Esophagus mucosa (tissue), 1 donor: Measurements from ENCODE around the gene WFDC1. TPM values are rescaled to one million over a fixed set of nuclear protein-coding genes. Genes with fewer than 3 reads are reported as not detected.
"Not testable (repeated sequence)": the region's sequence is repeated elsewhere in the genome, so short reads cannot be mapped to it uniquely, and the experiment has no call there.

Source experiments
- ATAC-seq: fragments of 200-7000 bp; cut with Tn5 transposase; one replicate; pipeline ENCODE4 v1.9.1; 2020
- total RNA-seq: library from RNA; stranded (reverse); gene quantifications from one replicate; pipeline ENCODE4 v1.2.4, GENCODE V29; 2023
- donor health status: DM: yes; HTN: yes; CAD: no.

The WFDC1 gene
- total RNA-seq, 1 donor from 2014 or later: 1.1 TPM

DNA sequence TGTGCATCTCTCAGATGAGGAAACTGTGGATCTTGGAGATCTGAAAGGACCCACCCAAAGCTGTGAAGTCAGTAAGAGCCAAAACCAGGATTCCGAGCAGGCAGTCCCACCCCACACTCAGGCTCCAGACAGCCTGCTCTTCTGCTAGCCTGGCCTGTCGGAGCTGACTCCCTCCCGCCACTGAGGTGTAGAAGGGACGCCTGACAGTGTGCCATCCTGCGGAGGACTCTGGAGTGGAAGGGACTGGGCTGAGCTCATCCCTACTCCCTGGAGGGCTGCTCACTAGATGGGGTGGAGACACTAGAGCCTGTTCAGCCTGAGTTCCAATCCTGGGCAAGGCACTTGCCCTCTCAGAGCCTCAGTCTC, 36.0 kb downstream of the WFDC1 start:
- no peak for ATAC-seq

DNA sequence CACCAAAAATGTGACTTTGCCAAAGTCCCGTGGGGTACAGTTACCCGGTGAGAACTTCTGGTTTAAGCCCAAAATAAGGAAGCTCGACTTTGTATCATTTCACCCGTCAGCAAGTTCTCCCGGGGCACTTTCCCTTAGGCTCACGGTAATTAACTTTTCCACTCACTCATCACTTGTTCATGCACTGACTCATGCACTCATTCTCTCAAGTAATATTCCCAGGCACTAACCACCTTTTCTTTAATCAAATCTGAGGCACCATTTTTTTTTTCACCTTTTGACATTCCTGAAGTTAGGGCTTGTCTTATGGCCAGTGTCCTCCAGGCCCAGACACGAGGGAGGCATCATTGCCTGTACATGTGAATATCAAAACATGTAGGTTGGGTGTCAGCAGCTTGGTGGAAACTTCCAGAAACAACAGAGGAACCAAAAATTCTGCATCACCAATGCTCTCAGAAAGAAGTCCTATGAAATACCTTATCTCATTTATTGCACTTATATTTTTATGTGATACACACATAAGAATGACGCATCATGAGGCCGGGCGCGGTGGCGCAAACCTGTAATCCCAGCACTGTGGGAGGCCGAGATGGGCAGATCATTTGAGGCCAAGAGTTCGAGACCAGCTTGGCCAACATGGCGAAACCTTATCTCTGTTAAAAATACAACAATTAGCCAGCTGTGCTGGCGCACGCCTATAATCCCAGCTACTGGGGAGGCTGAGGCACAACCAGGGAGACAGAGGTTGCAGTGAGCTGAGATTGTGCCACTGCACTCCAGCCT, 37.5 kb downstream of the WFDC1 start:
- peak; percentile 39 for ATAC-seq

DNA sequence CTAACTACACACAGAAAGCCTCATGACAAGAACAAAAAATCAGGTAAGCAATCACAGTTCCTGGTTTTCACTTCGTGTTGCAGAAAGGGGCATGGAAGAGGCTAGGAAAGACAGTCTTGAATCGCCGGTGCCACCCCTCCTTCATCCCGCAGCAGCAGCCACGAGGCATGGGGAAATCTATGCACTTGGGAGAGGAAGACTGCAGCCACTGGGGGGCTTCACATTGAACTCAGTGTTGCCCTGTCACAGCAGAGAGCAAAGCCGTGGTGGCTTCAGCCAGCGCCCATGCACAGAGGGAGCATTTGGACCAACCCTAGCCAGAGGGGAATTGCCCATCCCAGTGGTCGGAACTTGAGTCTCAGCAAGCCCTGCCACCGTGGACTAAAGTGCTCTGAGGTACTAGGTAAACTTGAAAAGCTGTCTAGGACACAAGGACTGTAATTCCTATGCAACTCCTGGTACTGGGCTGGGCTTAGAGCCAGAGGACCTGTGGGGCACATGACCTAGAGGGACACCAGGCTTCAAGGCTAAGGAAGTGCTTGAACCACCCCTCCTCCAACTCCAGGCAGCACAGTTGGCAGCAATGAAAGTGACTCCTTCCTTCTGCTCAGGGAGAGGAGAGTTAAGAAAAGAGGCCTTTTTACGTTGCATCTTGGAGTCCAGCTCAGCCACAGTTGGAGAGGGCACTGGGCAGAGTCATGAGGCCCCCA, 38.5 kb downstream of the WFDC1 start:
- ATAC-seq: no peak

DNA sequence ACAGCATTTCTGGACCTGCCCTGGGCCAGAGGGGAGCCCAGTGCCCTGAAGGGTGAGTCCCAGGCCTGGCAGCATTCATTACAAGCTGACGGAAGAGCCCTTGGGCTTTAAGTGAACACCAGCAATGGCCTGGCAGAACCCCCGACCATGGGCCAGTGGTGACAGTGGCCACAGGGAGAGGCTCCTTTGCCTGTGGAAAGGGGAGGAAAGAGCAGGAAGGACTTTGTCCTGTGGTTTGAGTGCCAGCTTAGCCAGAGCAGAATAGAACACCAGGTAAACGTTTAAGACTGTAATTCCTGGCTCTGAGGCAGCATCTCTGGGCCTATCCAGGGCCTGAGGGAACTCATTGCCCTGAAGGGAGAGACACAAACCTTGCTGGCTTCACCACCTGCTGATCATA, 39.4 kb downstream of the WFDC1 start:
- ATAC-seq: no peak

DNA sequence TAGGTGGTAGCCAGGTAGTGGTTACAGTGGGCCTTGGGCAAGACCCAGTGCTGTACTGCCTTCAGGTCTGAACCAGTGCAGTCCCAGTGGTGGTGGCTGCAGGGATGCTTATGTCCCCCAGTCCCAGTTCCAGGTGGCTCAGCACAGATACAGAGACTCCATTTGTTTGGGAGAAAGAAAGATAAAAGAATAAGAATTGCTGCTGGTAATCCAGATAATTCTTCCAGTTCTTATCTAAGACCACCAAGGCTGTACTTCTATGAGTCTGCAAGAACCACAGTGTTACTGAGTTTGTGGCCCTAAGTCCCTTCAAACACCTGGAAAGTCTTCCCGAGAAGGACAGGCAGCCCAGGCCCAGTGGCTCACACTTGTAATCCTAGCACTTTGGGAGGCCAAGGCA, 39.8 kb downstream of the WFDC1 start:
- no peak for ATAC-seq

DNA sequence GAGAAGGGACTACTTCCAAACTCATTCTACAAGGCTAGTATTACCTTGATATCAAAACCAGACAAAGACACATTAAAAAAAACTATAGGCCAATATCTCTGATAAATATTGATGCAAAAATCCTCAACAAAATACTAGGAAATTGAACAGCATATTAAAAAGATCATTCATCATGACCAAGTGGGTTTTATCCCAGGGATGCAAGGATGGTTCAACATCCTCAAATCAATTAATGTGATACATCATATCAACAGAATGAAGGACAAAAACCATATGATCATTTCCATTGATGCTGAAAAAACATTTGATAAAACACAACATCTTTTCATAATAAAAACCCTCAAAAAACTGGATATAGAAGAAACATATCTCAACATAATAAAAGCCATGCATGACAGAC, 42.6 kb downstream of the WFDC1 start:
- ATAC-seq: not testable (repeated sequence)

DNA sequence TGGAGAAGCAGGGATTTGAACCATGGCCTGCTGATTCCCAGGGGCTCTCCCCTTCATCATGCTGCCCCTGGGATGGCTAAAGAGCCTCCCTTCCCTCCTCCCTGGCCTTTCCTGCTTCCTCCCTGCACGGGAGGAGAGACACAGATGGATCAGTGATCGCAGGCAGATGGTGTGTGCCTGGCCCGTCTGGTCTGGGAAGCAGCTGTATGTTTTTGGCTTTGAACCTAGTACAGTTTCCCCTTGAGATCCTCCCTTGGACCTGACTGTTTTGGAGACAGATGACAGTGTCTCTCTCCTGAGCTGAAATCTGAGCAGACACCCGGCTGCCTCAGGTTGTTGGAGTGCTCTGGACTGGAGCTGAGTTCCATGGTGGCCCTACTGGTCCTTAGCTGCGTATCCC, 44.6 kb downstream of the WFDC1 start:
- ATAC-seq: no peak

DNA sequence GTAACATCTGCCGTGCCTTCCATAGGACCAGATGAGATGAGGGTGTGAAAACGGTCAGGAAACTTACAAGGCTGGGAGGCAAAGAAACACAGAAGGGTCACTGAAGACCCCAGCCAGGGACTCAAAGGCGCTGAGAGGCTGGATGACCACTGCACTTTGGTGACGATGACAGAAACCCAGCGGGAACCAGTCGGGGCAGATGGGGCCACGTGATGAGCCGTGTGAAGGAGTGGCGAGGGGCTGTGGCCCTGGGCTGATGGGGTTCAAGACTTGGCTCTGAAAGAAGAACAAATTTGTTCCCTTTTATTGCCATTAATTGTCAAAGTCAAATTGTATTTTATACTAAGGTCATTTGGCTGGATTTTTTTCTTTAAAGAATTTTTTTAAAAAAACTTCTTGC, 45.1 kb downstream of the WFDC1 start:
- no peak for ATAC-seq

DNA sequence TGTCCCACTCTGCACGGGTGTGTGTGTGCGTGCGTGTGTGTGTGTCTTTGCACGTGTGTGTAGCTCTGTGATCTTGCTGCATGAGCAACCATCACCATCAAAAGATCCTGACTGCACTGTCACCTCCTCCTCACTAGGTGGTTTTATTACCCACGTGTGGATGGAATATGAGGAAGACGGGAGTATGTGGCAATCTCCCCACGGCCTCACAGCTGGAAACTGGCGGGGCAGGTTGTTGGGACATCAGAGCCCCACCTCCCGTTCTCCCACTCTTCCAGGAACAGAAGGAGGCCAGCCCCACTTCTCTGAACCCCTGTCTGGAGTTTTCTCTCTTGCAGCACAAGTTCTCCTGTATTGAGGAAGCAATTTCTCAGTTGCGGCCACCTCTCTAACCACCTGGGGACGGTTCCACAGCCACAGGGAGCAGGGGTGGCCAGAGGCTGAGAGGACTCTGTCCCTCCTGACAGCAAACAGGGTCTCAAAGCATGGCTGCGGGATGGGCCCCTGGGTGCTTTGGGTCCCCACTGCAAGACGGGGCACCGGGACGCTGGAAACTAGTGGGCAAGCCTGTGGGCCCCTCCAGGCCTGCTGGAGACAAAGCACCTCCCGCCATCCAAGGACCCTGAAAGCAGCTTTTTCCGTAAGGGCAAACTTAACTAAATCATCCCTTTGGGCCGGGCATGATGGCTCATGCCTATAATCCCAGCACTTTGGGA, 45.8 kb downstream of the WFDC1 start:
- peak; percentile 99 for ATAC-seq

DNA sequence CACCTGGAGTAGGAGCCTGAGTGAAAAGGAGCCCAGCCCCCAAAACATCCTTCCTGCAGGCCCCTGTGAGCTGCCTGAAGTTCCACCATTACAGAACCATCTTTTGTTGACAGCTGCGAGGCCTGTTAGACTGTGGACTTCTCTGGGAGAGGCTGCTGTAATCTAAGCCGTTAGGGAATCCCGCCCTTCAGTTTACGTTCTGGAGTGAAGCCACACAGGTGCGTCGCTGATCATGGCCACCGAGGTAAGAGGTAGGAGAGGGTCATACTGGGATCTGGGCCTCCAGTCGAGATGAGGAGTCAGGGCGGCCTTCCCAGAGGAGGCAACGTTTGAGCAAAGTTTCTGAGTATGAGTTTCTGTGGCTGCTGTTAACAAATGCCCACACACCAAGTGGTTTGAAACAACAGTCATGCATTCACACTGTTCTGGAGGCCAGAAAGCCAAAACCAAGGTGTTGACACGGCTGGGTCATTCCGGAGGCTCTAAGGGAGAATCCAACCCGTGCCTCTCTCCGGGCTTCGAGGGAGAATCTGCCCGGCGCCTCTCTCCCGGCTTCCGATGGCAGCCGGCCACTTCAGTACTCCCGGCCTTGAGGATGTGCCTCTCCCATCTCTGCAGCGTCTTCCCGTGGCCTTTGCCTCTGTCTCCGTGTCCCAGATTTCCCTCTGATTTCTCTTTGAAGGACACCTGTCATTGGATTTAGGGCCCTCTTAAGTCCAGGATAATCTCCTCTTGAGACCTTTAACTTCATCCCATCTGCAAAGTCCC, 47.0 kb downstream of the WFDC1 start:
- ATAC-seq: no peak

DNA sequence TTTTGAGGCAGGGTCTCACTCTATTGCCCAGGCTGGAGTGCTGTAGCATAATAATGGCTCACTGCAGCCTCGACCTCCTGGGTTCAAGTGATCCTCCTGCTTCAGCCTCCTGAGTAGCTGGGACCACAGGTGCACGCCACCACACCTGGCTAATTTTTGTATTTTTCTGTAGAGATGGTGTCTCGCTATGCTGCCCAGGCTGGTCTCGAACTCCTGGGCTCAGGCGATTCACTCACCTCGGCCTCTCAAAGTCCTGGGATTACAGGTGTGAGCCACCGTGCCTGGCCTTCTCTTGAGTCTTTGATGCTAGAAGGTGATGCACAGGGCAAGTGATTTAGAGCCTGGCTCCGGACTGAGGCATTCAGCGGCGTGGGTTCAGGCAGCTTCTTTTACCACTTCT, 49.1 kb downstream of the WFDC1 start:
- not testable (repeated sequence) for ATAC-seq

DNA sequence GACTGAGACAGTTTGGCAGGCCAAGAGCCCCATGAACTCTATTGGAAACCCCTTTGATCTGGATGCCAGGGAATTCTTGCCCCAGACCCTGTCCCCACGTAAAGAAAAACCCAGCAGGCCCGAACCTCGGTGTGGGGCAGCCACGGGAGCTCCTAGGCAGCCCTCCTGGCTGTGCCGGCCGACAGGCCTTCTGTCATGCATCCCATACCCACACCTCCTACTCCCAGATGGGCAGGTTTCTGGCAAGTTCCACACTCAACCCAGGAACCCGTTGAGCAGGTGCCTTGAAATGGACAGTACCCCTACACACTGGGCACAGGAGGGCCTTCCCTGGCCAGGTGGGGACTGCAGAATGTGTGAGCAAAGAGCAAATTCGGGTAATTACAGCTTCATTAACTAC, 50.1 kb downstream of the WFDC1 start:
- ATAC-seq: no peak

DNA sequence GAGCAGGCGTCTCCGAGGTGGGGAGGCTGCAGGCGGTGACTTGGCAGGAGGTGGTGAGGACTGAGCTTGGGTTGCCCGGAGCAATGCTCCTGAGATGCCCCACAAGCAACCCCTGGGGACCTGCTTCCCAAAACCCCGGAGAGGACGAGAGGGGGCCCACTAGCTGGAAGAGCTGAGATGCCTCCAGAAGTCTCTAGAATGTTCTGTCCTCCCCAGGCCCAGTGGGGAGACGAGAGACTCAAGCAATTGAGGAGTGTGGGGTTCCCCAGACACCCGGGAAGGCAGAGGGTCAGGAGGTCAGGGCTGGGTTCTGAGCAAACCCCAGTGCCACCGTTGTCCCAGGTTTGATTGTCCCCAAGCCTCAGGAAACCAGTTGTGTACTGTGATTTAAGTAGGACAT, 52.5 kb downstream of the WFDC1 start:
- ATAC-seq: no peak

DNA sequence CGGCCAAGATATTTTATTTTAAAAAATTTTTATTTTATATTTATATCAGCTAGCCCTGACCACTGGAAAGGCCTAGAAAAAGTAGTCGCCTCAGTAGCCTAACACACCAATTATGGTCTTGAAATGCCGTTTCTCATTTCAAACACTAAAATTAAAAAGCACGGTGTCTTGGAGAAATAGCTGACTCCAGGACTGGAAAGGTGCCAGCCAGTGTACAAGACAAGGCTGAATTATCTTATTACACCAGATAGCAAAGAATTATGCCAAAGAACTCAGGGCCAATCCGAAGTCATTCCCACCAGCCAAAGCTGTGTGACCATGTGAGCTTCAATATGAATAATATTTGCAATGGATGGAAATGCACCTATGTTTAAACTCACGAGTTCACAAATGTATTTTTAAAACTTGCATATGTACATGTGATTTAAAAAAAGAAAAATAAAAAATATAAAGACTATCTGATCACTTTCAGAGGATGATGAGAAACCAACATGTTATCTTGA, 53.8 kb downstream of the WFDC1 start:
- ATAC-seq: no peak

DNA sequence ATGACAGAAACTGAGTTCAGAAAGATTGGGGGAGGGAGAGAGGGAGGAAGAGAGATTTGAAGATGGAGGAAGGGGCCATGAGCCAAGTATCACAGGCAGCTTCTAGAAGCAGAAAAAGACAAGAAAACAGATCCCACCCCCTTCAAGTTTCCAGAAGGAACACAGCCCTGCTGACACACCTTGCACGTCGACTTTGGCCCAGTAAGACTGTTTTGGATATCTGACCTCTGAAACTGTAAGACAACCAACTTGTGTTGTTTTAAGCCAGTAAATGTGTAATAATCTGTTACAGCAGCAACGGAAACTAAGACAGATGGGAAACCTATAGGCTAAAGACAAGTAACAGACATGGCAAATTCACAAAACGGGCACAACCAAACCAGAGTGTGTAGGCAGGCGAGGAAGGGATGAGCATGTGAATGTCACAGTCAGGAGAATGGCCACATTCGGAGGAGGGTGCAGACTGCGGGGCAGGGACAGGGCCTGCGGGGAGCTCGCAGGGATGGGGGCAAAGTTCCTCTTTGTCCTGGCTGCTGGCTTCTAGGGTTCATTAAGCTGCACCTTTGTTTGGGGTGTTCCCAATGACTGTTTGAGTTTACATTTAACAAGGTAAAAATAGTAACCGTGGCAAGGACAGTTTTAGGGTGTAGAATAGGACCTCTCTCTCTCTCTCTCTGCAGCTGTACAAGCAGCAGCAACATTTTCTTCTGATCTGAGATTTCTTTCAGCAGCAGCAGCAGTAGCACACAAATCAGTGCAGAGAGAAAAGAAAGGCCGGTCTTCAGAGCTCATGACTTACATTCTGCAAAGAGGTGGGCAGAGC, 55.4 kb downstream of the WFDC1 start:
- ATAC-seq: no peak

DNA sequence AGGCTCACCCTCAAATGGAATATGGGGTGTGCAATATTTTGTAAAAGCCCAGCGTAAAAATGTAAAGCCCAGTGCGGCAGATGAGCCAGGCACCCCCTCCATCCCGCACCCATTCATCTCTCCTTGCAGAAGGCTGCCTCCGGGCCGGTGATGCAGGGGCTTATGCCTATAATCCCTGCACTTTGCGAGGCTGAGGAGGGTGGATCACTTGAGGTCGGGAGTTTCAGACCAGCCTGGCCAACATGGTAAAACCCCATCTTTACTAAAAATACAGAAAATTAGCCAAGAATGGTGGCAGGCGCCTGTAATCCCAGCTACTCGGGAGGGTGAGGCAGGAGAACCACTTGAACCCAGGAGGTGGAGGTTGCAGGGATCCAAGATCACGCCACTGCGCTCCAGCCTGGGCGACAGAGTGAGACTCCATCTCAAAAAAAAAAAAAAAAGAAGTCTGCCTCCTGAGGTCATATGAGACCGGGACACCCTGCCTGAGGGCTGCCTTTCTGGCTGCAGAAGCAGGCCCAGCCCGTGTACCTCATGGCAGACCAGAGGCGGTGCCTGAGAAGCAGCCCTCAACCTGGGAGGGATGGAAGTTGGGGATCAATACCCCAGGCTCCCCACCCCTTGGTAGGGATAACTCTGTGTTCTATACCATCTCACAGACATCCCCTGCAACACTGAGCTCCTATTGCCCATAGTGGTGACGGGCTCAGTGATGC, 56.2 kb downstream of the WFDC1 start:
- no peak for ATAC-seq

DNA sequence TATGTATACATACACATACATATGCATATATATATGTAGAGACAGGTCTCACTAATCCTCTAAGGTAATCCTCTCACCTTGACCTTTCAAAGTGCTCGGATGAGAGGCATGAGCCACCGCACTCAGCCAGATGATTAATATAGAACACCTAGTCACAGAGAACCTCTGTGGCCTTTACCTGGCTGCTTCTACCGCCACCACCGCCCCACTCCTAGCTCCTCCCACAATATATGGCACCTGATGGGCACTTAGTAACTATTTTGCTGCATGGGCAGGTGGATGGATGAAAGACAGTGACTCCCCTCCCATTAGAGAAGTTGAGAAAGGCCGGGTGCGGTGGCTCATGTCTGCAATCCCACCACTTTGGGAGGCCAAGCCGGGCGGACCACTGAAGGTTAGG, 57.0 kb downstream of the WFDC1 start:
- no peak for ATAC-seq

DNA sequence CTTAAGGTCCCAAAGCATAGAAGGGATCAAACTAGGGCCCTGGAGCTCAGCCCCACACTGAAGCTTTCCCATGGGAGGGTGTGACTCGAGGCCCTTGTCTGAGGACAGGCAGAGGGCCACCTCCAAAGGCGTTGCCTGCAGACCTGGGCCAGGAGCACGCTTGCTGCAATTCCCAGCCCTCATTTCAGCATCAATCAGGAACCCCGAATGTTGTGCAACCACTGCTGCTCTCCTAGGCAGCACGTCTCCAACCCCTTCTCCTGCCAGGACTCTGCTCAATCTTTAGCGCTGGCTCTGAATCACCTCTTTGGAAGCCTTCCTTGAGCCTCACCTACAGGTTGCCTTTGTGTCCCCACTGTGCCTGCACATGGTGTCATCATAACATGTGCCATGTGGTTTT, 59.6 kb downstream of the WFDC1 start:
- ATAC-seq: peak; percentile 89

DNA sequence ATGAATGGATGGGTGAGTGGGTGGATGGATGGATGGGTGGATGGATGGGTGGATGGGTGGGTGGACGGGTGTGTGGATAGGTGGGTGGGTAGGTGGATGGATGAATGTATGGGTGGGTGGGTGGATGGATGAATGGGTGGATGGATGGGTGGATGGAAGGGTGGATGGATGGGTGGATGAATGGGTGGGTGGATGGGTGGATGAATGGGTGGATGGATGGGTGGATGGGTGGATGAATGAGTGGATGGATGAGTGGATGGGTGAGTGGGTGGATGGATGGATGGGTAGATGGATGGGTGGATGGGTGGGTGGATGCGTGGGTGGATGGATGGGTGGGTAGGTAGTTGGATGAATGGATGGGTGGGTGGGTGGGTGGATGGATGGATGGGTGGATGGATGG, 60.5 kb downstream of the WFDC1 start:
- no peak for ATAC-seq

DNA sequence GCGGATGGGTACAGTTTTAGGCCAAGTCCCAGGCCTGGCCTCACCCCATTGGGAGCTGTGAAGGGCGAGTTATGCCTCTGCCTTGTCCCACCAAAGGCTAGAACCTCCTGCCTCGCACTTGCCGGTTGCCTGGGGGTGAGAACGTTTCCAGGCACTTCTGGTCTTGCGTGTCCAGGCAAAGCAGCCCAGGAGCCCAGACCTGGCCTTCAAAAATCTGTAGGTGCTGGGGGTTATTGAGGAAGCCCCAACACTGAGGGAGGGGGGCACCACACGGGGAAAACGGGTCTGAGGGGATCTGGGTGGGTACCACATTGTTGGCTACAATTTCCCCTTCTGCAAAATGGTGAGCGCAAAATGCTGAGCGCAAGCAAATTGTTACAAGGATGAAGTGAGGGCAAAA, 61.5 kb downstream of the WFDC1 start:
- ATAC-seq: no peak

DNA sequence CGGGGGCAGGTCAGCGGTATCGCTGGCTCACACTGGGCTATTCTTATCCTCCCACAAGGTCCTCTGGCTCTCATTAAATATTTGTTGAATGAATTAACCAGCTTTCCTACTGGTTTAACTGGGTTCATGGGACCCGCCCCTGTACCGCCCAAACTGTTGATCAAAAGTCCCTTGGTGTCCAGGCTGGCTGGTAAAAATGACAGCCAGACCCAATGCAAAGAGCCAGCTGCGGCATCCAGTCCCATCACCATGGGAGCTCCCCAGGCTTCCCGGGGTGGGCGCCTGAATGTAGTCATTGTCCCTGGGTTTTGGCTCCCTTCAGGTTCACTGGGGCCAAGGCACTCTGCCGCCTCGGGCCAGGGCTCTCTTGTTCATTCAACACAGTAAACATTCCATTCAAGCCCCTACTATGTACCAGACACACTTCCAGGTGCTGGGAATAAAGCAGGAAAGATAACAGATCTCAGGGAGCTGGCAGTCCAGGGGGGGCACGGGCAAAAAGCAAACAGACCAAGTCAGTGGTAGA, 62.0 kb downstream of the WFDC1 start:
- ATAC-seq: peak; percentile 54
